Skeletal muscle satellite cell (primary cell): Measurements from ENCODE around the gene HNMT.

ENCODE experiments used
- H3K27me3 ChIP-seq: 2 replicates; pipeline ENCODE4 v1.7.0; 2013; ENCODE audit warnings: low read length; ENCODE audit not compliant: control insufficient read depth, insufficient read depth
- H3K36me3 ChIP-seq: 2 replicates; pipeline ENCODE4 v1.7.0; 2013; ENCODE audit warnings: mild to moderate bottlenecking, control low read depth, low read length; ENCODE audit not compliant: insufficient read depth
- H3K4me1 ChIP-seq: 2 replicates; pipeline ENCODE4 v1.7.0; 2013; ENCODE audit warnings: low read length; ENCODE audit not compliant: control insufficient read depth, insufficient read depth
- H3K4me2 ChIP-seq: 2 replicates; pipeline ENCODE4 v1.7.0; 2013; ENCODE audit warnings: mild to moderate bottlenecking, low read length
- H3K4me3 ChIP-seq: 2 replicates; pipeline ENCODE4 v1.7.0; 2013; ENCODE audit warnings: low read length
- H3K9ac ChIP-seq: 2 replicates; pipeline ENCODE4 v1.7.0; 2013; ENCODE audit warnings: mild to moderate bottlenecking, low read depth, low read length, moderate library complexity
- H3K9me3 ChIP-seq: replicated peaks from 2 replicates; pipeline ENCODE4 v1.7.0; 2013; ENCODE audit warnings: mild to moderate bottlenecking, control low read depth, low read length

HNMT gene

GRCh38 chr2:137999273-137999672 is 35.0 kb downstream of the HNMT start:
- H3K36me3 ChIP-seq = peaks cover 4% of the 10 kb centered on the region
- no peak overlapping the region for H3K4me3 ChIP-seq
- no peak overlapping the region for H3K4me2 ChIP-seq
- no peaks in the 10 kb centered on the region for H3K9me3 ChIP-seq
- H3K4me1 ChIP-seq = no peaks in the 10 kb centered on the region
- H3K27me3 ChIP-seq = no peaks in the 10 kb centered on the region
- H3K9ac ChIP-seq = no peak overlapping the region

GRCh38 chr2:138000009-138000408 is 35.7 kb downstream of the HNMT start:
- Histone ChIP-seq H3K9me3 (no peaks in the 10 kb centered on the region), H3K27me3 (no peaks in the 10 kb centered on the region), H3K9ac (no peak overlapping the region), H3K4me3 (no peak overlapping the region), H3K36me3 (peaks cover 4% of the 10 kb centered on the region), H3K4me1 (no peaks in the 10 kb centered on the region), H3K4me2 (no peak overlapping the region)

GRCh38 chr2:138000796-138001195 is 36.5 kb downstream of the HNMT start:
- no peaks in the 10 kb centered on the region for H3K9me3 ChIP-seq
- H3K36me3 ChIP-seq = peaks cover 4% of the 10 kb centered on the region
- H3K9ac ChIP-seq = no peak overlapping the region
- no peak overlapping the region for H3K4me3 ChIP-seq
- H3K4me1 ChIP-seq = no peaks in the 10 kb centered on the region
- H3K27me3 ChIP-seq = no peaks in the 10 kb centered on the region
- no peak overlapping the region for H3K4me2 ChIP-seq

GRCh38 chr2:138003411-138003810 is 39.1 kb downstream of the HNMT start:
- no peaks in the 10 kb centered on the region for H3K27me3 ChIP-seq
- H3K36me3 ChIP-seq = peaks cover 4% of the 10 kb centered on the region
- no peak overlapping the region for H3K4me2 ChIP-seq
- no peak overlapping the region for H3K4me3 ChIP-seq
- no peaks in the 10 kb centered on the region for H3K4me1 ChIP-seq
- no peaks in the 10 kb centered on the region for H3K9me3 ChIP-seq
- no peak overlapping the region for H3K9ac ChIP-seq

GRCh38 chr2:138007431-138007830 is 43.2 kb downstream of the HNMT start:
- Histone ChIP-seq H3K4me1 (no peaks in the 10 kb centered on the region), H3K9ac (no peak overlapping the region), H3K4me2 (no peak overlapping the region), H3K36me3 (peaks cover 4% of the 10 kb centered on the region), H3K9me3 (no peaks in the 10 kb centered on the region), H3K27me3 (no peaks in the 10 kb centered on the region), H3K4me3 (no peak overlapping the region)

GRCh38 chr2:138009622-138010021 is 45.3 kb downstream of the HNMT start:
- H3K9ac ChIP-seq = no peak overlapping the region
- H3K4me3 ChIP-seq = no peak overlapping the region
- H3K9me3 ChIP-seq = no peaks in the 10 kb centered on the region

GRCh38 chr2:138010890-138011289 is 46.6 kb downstream of the HNMT start:
- H3K9ac ChIP-seq = no peak overlapping the region
- H3K4me3 ChIP-seq = no peak overlapping the region
- H3K9me3 ChIP-seq = no peaks in the 10 kb centered on the region
- no peaks in the 10 kb centered on the region for H3K4me1 ChIP-seq
- H3K36me3 ChIP-seq = no peaks in the 10 kb centered on the region
- no peak overlapping the region for H3K4me2 ChIP-seq
- no peaks in the 10 kb centered on the region for H3K27me3 ChIP-seq

More at GRCh38 chr2:138009622-138010021, 45.3 kb downstream of the HNMT start:
- H3K36me3 ChIP-seq = no peaks in the 10 kb centered on the region
- H3K4me1 ChIP-seq = no peaks in the 10 kb centered on the region
- no peak overlapping the region for H3K4me2 ChIP-seq
- H3K27me3 ChIP-seq = no peaks in the 10 kb centered on the region

- Histone ChIP-seq H3K36me3 (no peaks in the 10 kb centered on the region), H3K4me1 (no peaks in the 10 kb centered on the region), H3K9me3 (no peaks in the 10 kb centered on the region), H3K4me2 (no peak overlapping the region), H3K9ac (no peak overlapping the region), H3K4me3 (no peak overlapping the region), H3K27me3 (no peaks in the 10 kb centered on the region)
Observed at GRCh38 chr2:138012082-138012481, 47.8 kb downstream of the HNMT start.

- no peaks in the 10 kb centered on the region for H3K36me3 ChIP-seq
Observed at GRCh38 chr2:138012968-138013367, 48.7 kb downstream of the HNMT start.

GRCh38 chr2:138013639-138014038 is 49.4 kb downstream of the HNMT start:
- H3K9ac ChIP-seq = no peak overlapping the region
- no peaks in the 10 kb centered on the region for H3K4me1 ChIP-seq
- H3K9me3 ChIP-seq = no peaks in the 10 kb centered on the region
- H3K27me3 ChIP-seq = no peaks in the 10 kb centered on the region
- no peaks in the 10 kb centered on the region for H3K36me3 ChIP-seq
- no peak overlapping the region for H3K4me2 ChIP-seq
- no peak overlapping the region for H3K4me3 ChIP-seq

More at GRCh38 chr2:138012968-138013367, 48.7 kb downstream of the HNMT start:
- no peaks in the 10 kb centered on the region for H3K9me3 ChIP-seq
- H3K4me1 ChIP-seq = no peaks in the 10 kb centered on the region
- no peaks in the 10 kb centered on the region for H3K27me3 ChIP-seq
- no peak overlapping the region for H3K9ac ChIP-seq
- H3K4me3 ChIP-seq = no peak overlapping the region
- no peak overlapping the region for H3K4me2 ChIP-seq

- Histone ChIP-seq H3K4me2 (no peak overlapping the region), H3K4me1 (no peaks in the 10 kb centered on the region), H3K36me3 (no peaks in the 10 kb centered on the region), H3K9me3 (no peaks in the 10 kb centered on the region), H3K4me3 (no peak overlapping the region), H3K9ac (no peak overlapping the region), H3K27me3 (no peaks in the 10 kb centered on the region)
Observed at GRCh38 chr2:138015494-138015893, 51.2 kb downstream of the HNMT start.

GRCh38 chr2:138016351-138017087 is 52.2 kb downstream of the HNMT start:
- no peaks in the 10 kb centered on the region for H3K9me3 ChIP-seq
- no peak overlapping the region for H3K4me3 ChIP-seq
- no peaks in the 10 kb centered on the region for H3K36me3 ChIP-seq
- no peaks in the 10 kb centered on the region for H3K27me3 ChIP-seq
- H3K9ac ChIP-seq = no peak overlapping the region
- no peak overlapping the region for H3K4me2 ChIP-seq
- H3K4me1 ChIP-seq = no peaks in the 10 kb centered on the region
